ENCODE measurements around the gene PCDH1. TPM values are rescaled to one million over a fixed set of nuclear protein-coding genes. Genes with fewer than 3 reads are reported as not detected.

The PCDH1 gene
- total RNA-seq, 3 donors from 2014 or later: 75.1 to 159 (median 127) TPM

- no peak overlapping the region for H3K4me3 ChIP-seq
- peak in 2 of 3 donors; percentile 5 to 33 for DNase-seq
- H3K9me3 ChIP-seq: no peaks in the 10 kb centered on the region
- no peak for ATAC-seq
- H3K4me1 ChIP-seq (ENCODE audit: low read depth): peaks cover 35% of the 10 kb centered on the region
- no peaks in the 10 kb centered on the region for H3K36me3 ChIP-seq (ENCODE audit: low read depth)
- intact Hi-C loops (cut with DNase I, micrococcal nuclease): loop anchor here in 1 of 2 donors (5.0 kb wide), 1 partner anchor 183 kb away; no protein-coding TSS in a partner anchor
- TF ChIP-seq, protein P1, sequence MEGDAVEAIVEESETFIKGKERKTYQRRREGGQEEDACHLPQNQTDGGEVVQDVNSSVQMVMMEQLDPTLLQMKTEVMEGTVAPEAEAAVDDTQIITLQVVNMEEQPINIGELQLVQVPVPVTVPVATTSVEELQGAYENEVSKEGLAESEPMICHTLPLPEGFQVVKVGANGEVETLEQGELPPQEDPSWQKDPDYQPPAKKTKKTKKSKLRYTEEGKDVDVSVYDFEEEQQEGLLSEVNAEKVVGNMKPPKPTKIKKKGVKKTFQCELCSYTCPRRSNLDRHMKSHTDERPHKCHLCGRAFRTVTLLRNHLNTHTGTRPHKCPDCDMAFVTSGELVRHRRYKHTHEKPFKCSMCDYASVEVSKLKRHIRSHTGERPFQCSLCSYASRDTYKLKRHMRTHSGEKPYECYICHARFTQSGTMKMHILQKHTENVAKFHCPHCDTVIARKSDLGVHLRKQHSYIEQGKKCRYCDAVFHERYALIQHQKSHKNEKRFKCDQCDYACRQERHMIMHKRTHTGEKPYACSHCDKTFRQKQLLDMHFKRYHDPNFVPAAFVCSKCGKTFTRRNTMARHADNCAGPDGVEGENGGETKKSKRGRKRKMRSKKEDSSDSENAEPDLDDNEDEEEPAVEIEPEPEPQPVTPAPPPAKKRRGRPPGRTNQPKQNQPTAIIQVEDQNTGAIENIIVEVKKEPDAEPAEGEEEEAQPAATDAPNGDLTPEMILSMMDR (IDR thresholded peaks at IDR 0.05): no peak
Measured at GRCh38 chr5:141875022-141875740, 3.0 kb downstream of the PCDH1 start.

DNA sequence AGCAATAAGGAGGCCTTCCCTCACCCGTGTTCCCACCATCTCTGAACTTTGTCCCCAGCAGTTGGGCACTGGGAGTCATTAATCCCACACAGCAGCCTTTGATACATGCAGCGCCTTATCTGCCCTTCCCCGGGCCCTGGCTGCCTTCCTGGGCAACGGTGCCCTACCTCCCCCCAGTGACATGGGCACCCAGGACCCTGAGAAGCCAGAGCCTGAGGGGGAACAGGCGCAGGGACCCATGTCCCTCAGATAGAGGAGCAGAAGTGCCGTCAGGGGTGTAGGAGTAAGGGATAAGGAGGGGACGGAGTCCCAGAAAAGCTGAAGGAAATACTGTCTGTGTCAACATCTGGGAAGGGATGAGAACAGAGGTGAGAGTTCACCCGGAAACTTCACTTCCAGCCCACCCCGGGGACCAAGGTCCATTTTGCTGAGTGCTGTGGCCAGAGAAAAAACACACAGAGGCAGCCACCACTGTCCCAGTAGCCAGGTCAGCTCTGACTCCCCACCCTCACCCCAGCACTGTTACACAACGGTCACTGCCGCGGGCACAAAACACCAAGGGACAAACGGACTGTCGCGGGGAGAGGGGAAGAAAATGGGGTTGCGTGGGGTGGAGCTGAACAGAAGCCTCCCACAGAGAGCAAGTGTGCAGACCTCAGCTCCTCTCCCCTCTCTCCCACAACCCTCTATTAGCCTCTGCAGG, 3.8 kb downstream of the PCDH1 start:
- ATAC-seq (peak; percentile 56), DNase-seq (peak; percentile 82 to 86 (median 84))
- intact Hi-C loops (cut with DNase I, micrococcal nuclease): no loop called here
- peaks cover 42% of the 10 kb centered on the region for H3K4me1 ChIP-seq (ENCODE audit: low read depth)
- TF ChIP-seq, protein P1 (IDR thresholded peaks at IDR 0.05): no peak
- no peaks in the 10 kb centered on the region for H3K9me3 ChIP-seq
- H3K36me3 ChIP-seq (ENCODE audit: low read depth): no peaks in the 10 kb centered on the region
- no peak overlapping the region for H3K4me3 ChIP-seq

GRCh38 chr5:141873933-141874261, 4.3 kb downstream of the PCDH1 start:
- ATAC-seq (no peak), DNase-seq (no peak)
- Histone ChIP-seq H3K4me1 (ENCODE audit: low read depth) (peaks cover 45% of the 10 kb centered on the region), H3K4me3 (no peak overlapping the region), H3K36me3 (ENCODE audit: low read depth) (no peaks in the 10 kb centered on the region), H3K9me3 (no peaks in the 10 kb centered on the region)
- intact Hi-C loops (cut with DNase I, micrococcal nuclease): no loop called here
- TF ChIP-seq, protein P1 (IDR thresholded peaks at IDR 0.05): no peak

DNA sequence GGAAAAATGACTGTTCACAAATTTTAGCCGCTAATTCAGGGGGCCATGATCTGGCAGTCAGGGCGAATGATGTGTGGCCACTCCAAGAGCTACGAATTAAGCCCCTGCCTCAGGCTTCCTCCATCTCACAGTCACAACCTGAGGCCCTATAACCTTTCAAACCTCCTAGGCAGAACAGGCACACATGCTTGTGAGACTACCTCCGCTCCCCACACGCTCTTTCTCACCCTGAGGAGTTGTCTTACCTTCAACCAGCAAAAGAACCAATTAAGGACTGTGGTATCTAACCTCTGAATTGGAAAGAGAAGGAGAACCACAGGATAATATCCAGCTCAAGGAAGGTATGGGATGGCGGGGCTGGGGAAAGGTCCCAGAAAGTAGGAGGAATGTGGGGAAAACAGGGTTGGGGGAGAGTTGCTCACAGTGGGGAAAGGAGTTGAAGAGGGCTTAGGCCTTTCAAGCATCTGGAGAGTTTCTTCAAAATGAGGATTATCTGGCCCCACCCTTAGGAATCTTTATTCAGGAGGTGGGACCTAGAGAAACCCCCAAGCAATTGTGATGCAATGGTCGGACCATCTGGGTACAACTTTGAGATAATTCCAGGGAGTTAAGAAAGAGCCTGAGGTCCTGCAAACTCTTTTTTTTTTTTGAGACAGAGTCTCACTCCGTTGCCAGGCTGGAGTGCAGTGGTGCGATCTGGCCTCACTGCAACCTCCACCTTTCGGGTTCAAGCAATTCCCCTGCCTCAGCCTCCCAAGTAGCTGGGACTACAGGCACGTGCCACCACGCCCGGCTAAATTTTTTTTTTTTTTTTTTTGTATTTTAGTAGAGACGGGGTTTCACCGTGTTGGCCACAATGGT, 5.5 kb downstream of the PCDH1 start:
- Histone ChIP-seq H3K9me3 (no peaks in the 10 kb centered on the region), H3K4me3 (no peak overlapping the region), H3K36me3 (ENCODE audit: low read depth) (no peaks in the 10 kb centered on the region), H3K4me1 (ENCODE audit: low read depth) (peaks cover 48% of the 10 kb centered on the region)
- DNase-seq (peak in 2 of 3 donors; percentile 5 to 27), ATAC-seq (no peak)
- TF ChIP-seq, protein P1 (IDR thresholded peaks at IDR 0.05): no peak
- intact Hi-C loops (cut with DNase I, micrococcal nuclease): no loop called here

GRCh38 chr5:141871870-141872269, 6.3 kb downstream of the PCDH1 start:
- intact Hi-C loops (cut with DNase I, micrococcal nuclease): no loop called here
- no peaks in the 10 kb centered on the region for H3K9me3 ChIP-seq
- no peak for ATAC-seq
- no peak overlapping the region for H3K4me3 ChIP-seq
- TF ChIP-seq, protein P1 (IDR thresholded peaks at IDR 0.05): no peak
- H3K36me3 ChIP-seq (ENCODE audit: low read depth): no peaks in the 10 kb centered on the region
- peaks cover 55% of the 10 kb centered on the region for H3K4me1 ChIP-seq (ENCODE audit: low read depth)
- peak in 2 of 3 donors; percentile 28 to 38 for DNase-seq
